H7 (cell line): Measurements from ENCODE around the gene JPT2. TPM values are rescaled to one million over a fixed set of nuclear protein-coding genes. Genes with fewer than 3 reads are reported as not detected.

Source experiments
- DNase-seq: peaks from one replicate; pipeline ENCODE4 v3.0.0; 2012
- H3K27me3 ChIP-seq: 2 replicates; pipeline ENCODE4 v1.6.0; 2011; ENCODE audit warnings: mild to moderate bottlenecking, low read length; ENCODE audit not compliant: control insufficient read depth, insufficient read depth
- H3K36me3 ChIP-seq: replicated peaks from 2 replicates; pipeline ENCODE4 v1.5.1; 2011; ENCODE audit warnings: low read length; ENCODE audit not compliant: control insufficient read depth, insufficient read depth
- H3K4me3 ChIP-seq: 2 replicates; pipeline ENCODE4 v1.5.1; 2011; ENCODE audit warnings: low read depth, mild to moderate bottlenecking, control low read depth, low read length, moderate library complexity; ENCODE audit not compliant: insufficient read depth
- total RNA-seq: library from RNA; depleted of rRNA; stranded (reverse); fragments of >200 nt; shearing (Covaris generic); gene quantifications from 2 replicates; pipeline ENCODE4 v1.2.3, GENCODE V29; 2014

Gene JPT2
- total RNA-seq, 1 experiment from 2014 or later, result 126 TPM

DNA sequence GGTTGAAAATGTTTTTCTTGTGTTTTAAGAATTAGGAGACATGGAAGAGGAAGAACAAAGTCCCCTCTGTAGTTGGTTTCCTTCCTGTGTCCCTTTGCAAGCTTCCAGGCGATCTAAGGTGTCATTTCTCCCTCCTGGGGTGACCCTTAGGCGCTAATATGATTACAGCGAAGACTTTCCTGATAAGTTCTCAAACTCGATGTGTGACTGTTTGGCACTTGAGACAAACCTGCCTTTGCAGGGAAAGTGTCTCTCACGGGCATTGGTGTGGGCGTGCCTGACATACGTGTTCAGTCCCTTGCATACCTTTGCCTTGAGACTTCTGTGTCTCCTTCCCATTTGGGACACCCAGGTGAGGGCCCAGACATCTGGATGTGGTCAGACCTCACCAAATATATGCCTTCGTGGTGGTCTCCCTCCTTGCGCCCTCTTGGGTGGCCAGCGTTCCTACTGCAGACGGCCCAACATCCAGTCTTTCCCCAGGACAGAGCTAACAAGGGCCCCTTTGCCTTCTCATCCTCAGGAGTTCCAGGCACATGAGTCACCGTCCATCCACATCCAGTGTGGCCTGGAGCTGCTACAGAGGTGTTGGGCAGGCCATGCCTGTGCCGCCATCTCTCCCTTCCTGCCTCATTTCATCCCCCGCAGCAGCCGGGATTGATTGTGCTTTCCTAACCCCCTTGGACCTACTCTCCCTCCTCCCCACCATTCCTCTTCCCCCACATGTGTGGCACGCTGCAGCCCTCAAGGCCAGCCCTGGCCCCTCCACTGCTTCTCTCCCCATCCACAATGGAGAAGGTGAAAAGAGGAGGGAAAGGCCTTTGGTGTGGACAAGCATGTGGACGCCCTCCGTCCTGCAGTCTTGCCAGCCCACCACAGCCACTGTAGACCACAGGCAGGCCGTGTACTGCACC, 3.1 kb upstream of the JPT2 start:
- no peak overlapping the region for H3K4me3 ChIP-seq
- H3K27me3 ChIP-seq, result no peaks in the 10 kb centered on the region
- H3K36me3 ChIP-seq, result peaks cover 24% of the 10 kb centered on the region
- DNase-seq, result no peak

DNA sequence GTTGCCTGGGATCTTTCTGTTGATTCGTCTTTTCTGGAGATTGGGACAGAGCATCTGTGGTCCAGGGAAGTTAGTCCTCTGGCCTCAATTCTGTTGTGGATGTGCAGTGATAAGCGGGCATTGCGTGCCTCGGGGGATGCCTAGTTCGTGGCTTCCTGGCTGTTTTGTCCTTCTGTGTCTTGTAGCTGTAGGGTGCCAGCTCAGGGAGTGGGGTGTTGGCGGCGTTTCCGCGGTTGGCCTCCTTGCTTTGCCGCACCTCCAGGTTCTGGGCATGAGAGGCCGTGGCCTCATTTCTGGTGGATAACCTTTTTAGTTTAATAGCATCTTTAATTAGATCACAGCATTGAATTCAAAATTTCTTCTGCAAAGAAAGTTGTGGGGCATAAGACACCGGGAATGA, 1.4 kb upstream of the JPT2 start:
- no peak for DNase-seq
- H3K4me3 ChIP-seq, result no peak overlapping the region
- H3K36me3 ChIP-seq, result peaks cover 17% of the 10 kb centered on the region
- no peaks in the 10 kb centered on the region for H3K27me3 ChIP-seq

GRCh38 chr16:1677339-1677738, 740 bp upstream of the JPT2 start:
- Histone ChIP-seq H3K36me3 (peaks cover 12% of the 10 kb centered on the region), H3K4me3 (no peak overlapping the region), H3K27me3 (no peaks in the 10 kb centered on the region)
- peak; percentile 73 for DNase-seq

- no peaks in the 10 kb centered on the region for H3K27me3 ChIP-seq
- H3K36me3 ChIP-seq, result peaks cover 13% of the 10 kb centered on the region
- peak overlapping the region; percentile 91 for H3K4me3 ChIP-seq
- peak; percentile 66 for DNase-seq
These were observed 520 bp downstream of the JPT2 start for GRCh38 chr16:1678500-1679098.

DNA sequence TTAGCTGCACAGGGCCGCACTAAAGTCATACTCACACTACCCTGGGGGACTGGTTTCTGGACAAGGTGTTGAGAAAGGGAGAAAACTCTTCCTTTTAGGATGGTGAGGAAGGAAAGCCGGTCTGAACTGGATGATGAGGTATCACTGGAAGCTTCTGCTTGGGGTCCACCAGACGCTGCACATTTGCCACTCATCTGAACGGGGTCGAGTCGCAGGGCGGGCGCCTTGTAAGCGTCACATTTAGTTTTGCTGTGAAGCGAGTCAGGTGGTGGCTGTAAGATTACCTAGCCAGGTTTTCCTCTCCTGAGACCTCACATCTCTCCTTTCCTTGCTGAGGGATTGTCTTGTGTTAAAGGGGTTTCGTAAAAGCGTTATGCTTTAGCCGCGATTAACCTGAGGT, 2.3 kb downstream of the JPT2 start:
- H3K27me3 ChIP-seq, result no peaks in the 10 kb centered on the region
- no peak for DNase-seq
- peaks cover 13% of the 10 kb centered on the region for H3K36me3 ChIP-seq
- no peak overlapping the region for H3K4me3 ChIP-seq

DNA sequence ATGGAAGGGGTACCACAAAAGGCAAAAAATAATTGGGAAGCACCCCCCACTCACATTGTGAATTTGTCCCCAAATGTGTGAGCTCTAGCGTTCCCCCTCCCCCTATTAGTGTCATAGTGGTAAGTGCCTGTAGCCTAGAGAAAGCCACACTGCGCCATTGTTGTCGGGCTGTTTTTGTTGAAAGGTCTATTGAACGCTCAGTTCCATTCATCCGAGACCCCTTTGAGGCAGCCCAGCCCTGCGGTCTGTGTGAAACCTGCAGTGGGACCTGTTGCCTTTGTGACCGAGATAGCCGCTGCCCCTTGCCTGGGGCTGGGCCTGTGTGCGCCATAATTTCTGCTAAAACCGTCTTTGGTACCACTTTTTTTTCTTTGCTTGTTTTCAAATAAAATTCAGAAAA, 3.0 kb downstream of the JPT2 start:
- DNase-seq, result no peak
- no peak overlapping the region for H3K4me3 ChIP-seq
- no peaks in the 10 kb centered on the region for H3K27me3 ChIP-seq
- H3K36me3 ChIP-seq, result peaks cover 14% of the 10 kb centered on the region

DNA sequence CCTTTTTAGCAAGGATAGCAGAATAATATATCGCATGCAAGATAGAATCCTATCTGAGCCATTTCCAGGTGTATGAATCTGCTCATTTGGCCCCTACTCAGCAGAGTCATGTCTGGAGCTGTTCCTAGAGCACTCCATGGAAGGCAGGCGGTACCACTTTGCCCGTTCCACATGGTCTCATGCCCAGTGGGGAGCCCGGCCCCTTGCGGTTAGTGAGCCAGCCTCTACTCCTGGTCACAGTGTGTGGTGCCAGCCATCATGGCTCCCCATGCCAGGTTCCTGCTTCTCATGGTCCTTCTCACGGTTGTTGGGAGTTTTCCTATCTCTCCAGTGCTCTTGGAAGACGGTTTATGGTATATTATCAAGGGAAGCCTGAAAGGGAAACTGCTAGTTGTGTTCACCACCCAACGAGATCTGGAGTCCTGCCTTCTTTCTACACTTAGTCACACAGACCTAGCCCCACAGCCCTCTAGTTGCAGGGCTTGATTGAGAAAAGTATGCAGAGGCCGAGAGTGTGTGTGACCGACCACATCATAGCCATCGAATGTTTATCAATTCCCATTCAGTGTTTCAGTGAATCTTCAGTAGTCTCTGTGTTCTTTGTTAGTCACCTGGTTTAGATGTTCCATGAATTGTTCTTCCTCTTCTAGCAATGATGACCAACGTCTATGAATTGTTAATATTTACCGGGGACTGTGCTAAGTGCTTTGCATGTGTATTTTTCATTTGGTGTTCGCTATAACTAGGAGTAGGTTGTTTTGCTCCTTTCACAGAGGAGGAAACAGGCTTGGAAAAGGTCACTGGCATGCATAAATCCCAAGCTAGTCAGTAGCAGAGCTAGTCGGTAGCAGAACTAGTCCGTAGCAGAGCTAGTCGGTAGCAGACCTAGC, 9.6 kb downstream of the JPT2 start:
- H3K36me3 ChIP-seq, result peaks cover 31% of the 10 kb centered on the region
- no peak overlapping the region for H3K4me3 ChIP-seq
- H3K27me3 ChIP-seq, result no peaks in the 10 kb centered on the region
- DNase-seq, result no peak

- H3K36me3 ChIP-seq, result peaks cover 33% of the 10 kb centered on the region
- DNase-seq, result no peak
These were observed 10.9 kb downstream of the JPT2 start for GRCh38 chr16:1688807-1689560.

DNA sequence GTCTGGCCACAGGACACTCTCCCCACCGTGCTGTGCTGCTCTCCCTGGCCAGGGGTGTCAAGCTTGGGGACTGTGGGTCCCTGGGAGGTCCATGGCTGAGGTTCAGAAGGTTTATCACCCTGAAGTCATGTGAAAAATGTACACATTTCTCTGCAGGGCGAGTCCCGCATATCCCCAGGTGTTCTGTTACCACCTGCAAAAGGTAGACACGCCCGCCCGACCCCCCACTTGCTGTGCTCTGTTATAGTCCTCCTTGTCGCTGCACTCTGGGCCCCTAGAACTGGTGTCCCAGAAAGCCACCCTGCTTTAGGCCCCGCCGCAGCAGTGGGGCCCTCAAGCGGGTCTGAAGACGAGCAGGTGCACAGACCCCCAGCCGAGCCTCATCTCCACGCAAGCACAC, 11.8 kb downstream of the JPT2 start:
- Histone ChIP-seq H3K27me3 (no peaks in the 10 kb centered on the region), H3K4me3 (no peak overlapping the region), H3K36me3 (peaks cover 36% of the 10 kb centered on the region)
- DNase-seq, result no peak

More at GRCh38 chr16:1688807-1689560, 10.9 kb downstream of the JPT2 start:
- Histone ChIP-seq H3K4me3 (no peak overlapping the region), H3K27me3 (no peaks in the 10 kb centered on the region)

- Histone ChIP-seq H3K36me3 (peaks cover 34% of the 10 kb centered on the region), H3K4me3 (no peak overlapping the region), H3K27me3 (no peaks in the 10 kb centered on the region)
- DNase-seq, result no peak
These were observed 12.7 kb downstream of the JPT2 start for GRCh38 chr16:1690810-1691209.

GRCh38 chr16:1691276-1691675, 13.2 kb downstream of the JPT2 start:
- Histone ChIP-seq H3K36me3 (peaks cover 34% of the 10 kb centered on the region), H3K27me3 (no peaks in the 10 kb centered on the region), H3K4me3 (no peak overlapping the region)
- DNase-seq, result peak; percentile 35

DNA sequence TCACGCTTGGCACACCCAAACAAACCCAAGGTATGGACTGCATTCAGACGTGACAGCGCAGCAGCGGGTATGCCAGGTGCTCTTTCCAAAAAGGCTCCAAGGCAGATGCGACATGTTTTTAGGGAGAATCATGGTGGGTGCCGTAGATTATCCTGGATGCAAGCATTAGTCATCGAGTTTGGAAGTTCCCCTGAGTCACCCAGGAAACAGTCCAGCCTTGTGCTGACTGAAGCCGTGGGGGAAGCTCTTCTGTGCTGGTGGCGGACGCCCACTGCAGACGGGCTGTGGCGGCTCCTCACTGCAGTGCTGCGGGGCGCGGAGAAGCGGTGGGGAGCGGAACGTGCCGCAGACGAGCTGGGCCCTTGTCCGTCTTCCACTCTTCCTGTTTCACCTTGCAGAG, 13.9 kb downstream of the JPT2 start:
- peaks cover 30% of the 10 kb centered on the region for H3K36me3 ChIP-seq
- no peak overlapping the region for H3K4me3 ChIP-seq
- no peak for DNase-seq
- no peaks in the 10 kb centered on the region for H3K27me3 ChIP-seq

- H3K36me3 ChIP-seq, result peaks cover 38% of the 10 kb centered on the region
- H3K4me3 ChIP-seq, result no peak overlapping the region
- H3K27me3 ChIP-seq, result no peaks in the 10 kb centered on the region
- no peak for DNase-seq
These were observed 18.8 kb downstream of the JPT2 start for GRCh38 chr16:1696863-1697262.

- Histone ChIP-seq H3K4me3 (no peak overlapping the region), H3K36me3 (peaks cover 36% of the 10 kb centered on the region), H3K27me3 (no peaks in the 10 kb centered on the region)
- no peak for DNase-seq
These were observed 20.6 kb downstream of the JPT2 start for GRCh38 chr16:1698680-1699079.
